CD14-positive monocyte (primary cell): Measurements from ENCODE around the gene SLK. TPM values are rescaled to one million over a fixed set of nuclear protein-coding genes. Genes with fewer than 3 reads are reported as not detected.

Experiments used
- DNase-seq, 3 donors: peaks; one replicate each; pipeline ENCODE4 v3.0.0-alpha.2; 2011 to 2022
- H2AFZ ChIP-seq: 2 replicates; pipeline ENCODE4 v1.6.0; 2012; ENCODE audit warnings: mild to moderate bottlenecking, low read depth, low read length, inconsistent platforms; ENCODE audit not compliant: insufficient read depth, poor library complexity, severe bottlenecking
- H3K27ac ChIP-seq, 2 donors: 1 replicate in 1 of 2; 2 replicates in 1 of 2; pipeline ENCODE4 v1.5.1; 2012 to 2013; ENCODE audit warnings: low read length in 2 of 2, control low read depth in 1 of 2, inconsistent platforms in 1 of 2, low read depth in 1 of 2, mild to moderate bottlenecking in 1 of 2
- H3K27me3 ChIP-seq, 2 donors: one replicate each; pipeline versions ENCODE4 v1.6.0 to v1.6.1; 2011 to 2013; ENCODE audit warnings: low read length in 2 of 2; ENCODE audit not compliant: control insufficient read depth in 2 of 2, insufficient read depth in 2 of 2
- H3K36me3 ChIP-seq, 2 donors: replicated peaks in 1 of 2; 1 replicate in 1 of 2; 2 replicates in 1 of 2; pipeline versions ENCODE4 v1.5.1 to v1.6.1; 2012 to 2013; ENCODE audit warnings: low read length in 2 of 2, control low read depth in 1 of 2, inconsistent platforms in 1 of 2, mild to moderate bottlenecking in 1 of 2; ENCODE audit not compliant: insufficient read depth in 2 of 2, control insufficient read depth in 1 of 2
- H3K4me1 ChIP-seq, 2 donors: 1 replicate in 1 of 2; 2 replicates in 1 of 2; pipeline versions ENCODE4 v1.5.1 to v1.6.1; 2012 to 2013; ENCODE audit warnings: low read length in 2 of 2, control low read depth in 1 of 2, inconsistent platforms in 1 of 2, mild to moderate bottlenecking in 1 of 2, moderate library complexity in 1 of 2; ENCODE audit not compliant: insufficient read depth in 2 of 2, control insufficient read depth in 1 of 2
- H3K4me2 ChIP-seq: replicated peaks from 2 replicates; pipeline ENCODE3; 2012; ENCODE audit warnings: low read length, moderate library complexity, mild to moderate bottlenecking; ENCODE audit not compliant: poor library complexity, severe bottlenecking; ENCODE audit errors: extremely low read depth
- H3K4me3 ChIP-seq, 3 experiments: fragments of 200-600 bp in 1 of 3; sonication (generic) in 1 of 3; replicated peaks in 1 of 3; 1 replicate in 2 of 3; 2 replicates in 1 of 3; pipeline ENCODE4 v1.5.1; 2011 to 2013; ENCODE audit warnings: low read length in 3 of 3, mild to moderate bottlenecking in 3 of 3, control low read depth in 2 of 3, low read depth in 2 of 3, inconsistent platforms in 1 of 3, moderate library complexity in 1 of 3
- H3K79me2 ChIP-seq: 2 replicates; pipeline ENCODE4 v1.6.0; 2012; ENCODE audit warnings: mild to moderate bottlenecking, control low read depth, inconsistent platforms, low read length, moderate library complexity; ENCODE audit not compliant: insufficient read depth
- H3K9ac ChIP-seq: 2 replicates; pipeline ENCODE4 v1.6.0; 2017; ENCODE audit warnings: low read length, mild to moderate bottlenecking; ENCODE audit not compliant: insufficient read depth, poor library complexity, severe bottlenecking
- H3K9me3 ChIP-seq, 2 donors: replicated peaks in 1 of 2; 1 replicate in 1 of 2; 2 replicates in 1 of 2; pipeline versions ENCODE4 v1.5.1 to v1.6.1; 2012 to 2013; ENCODE audit warnings: low read length in 2 of 2, control low read depth in 1 of 2; ENCODE audit not compliant: control insufficient read depth in 1 of 2, insufficient read depth in 1 of 2
- H4K20me1 ChIP-seq: 2 replicates; pipeline ENCODE4 v1.6.0; 2012; ENCODE audit warnings: mild to moderate bottlenecking, low read length, control low read depth, moderate library complexity; ENCODE audit not compliant: insufficient read depth
- H3K27ac Mint-ChIP-seq, 7 donors: one replicate each; pipeline ENCODE4 v1.8.0; 2020; ENCODE audit warnings: mild to moderate bottlenecking in 7 of 7, mixed read lengths in 7 of 7, moderate library complexity in 6 of 7, inconsistent platforms in 2 of 7
- H3K27me3 Mint-ChIP-seq, 3 donors: one replicate each; pipeline ENCODE4 v1.8.0; 2021 to 2022; ENCODE audit warnings: low read depth in 3 of 3, mild to moderate bottlenecking in 3 of 3, mixed read lengths in 3 of 3, moderate library complexity in 3 of 3, inconsistent platforms in 1 of 3
- H3K36me3 Mint-ChIP-seq, 2 donors: one replicate each; pipeline ENCODE4 v1.8.0; 2020; ENCODE audit warnings: mixed read lengths in 2 of 2, inconsistent platforms in 1 of 2, mild to moderate bottlenecking in 1 of 2
- H3K4me1 Mint-ChIP-seq: one replicate; pipeline ENCODE4 v1.8.0; 2020; ENCODE audit warnings: mild to moderate bottlenecking, mixed read lengths
- H3K4me3 Mint-ChIP-seq, 2 donors: one replicate each; pipeline ENCODE4 v1.8.0; 2020; ENCODE audit warnings: mild to moderate bottlenecking in 2 of 2, mixed read lengths in 2 of 2, moderate library complexity in 1 of 2
- H3K9me3 Mint-ChIP-seq, 7 donors: one replicate each; pipeline ENCODE4 v1.8.0; 2020 to 2022; ENCODE audit warnings: mixed read lengths in 7 of 7, mild to moderate bottlenecking in 6 of 7, moderate library complexity in 6 of 7, inconsistent platforms in 2 of 7
- CTCF ChIP-seq: fragments of 200-600 bp; IDR thresholded peaks from one replicate; pipeline ENCODE4 v1.8.0; 2022; ENCODE audit warnings: antibody characterized with exemption, mild to moderate bottlenecking
- WGBS: methylation state at CpG from one replicate; pipeline ENCODE4 v1.1.5; 2013; ENCODE audit warnings: missing lambda C conversion rate; ENCODE audit not compliant: insufficient coverage; 5-methylcytosine and 5-hydroxymethylcytosine counted together
- intact Hi-C, 2 donors: fragments of 100-400 bp; cut with micrococcal nuclease; formaldehyde crosslinking; loops; one replicate each; pipeline versions ENCODE4 v1.15.0 to v1.15.1; 2023
- polyA plus RNA-seq, 3 donors: library from polyadenylated mRNA; depleted of rRNA in 1 of 3; unstranded in 2 of 3; stranded (reverse) in 1 of 3; fragments of 300-500 nt in 2 of 3; fragments of >200 nt in 1 of 3; fragmentation: Illumina TruSeq in 2 of 3; gene quantifications; 1 replicate in 2 of 3; 2 replicates in 1 of 3; pipeline ENCODE4 v1.2.3, GENCODE V29; 2012 to 2021

SLK gene
- polyA plus RNA-seq, 3 donors, result 2.9 to 6.5 (median 4.4) TPM

DNA sequence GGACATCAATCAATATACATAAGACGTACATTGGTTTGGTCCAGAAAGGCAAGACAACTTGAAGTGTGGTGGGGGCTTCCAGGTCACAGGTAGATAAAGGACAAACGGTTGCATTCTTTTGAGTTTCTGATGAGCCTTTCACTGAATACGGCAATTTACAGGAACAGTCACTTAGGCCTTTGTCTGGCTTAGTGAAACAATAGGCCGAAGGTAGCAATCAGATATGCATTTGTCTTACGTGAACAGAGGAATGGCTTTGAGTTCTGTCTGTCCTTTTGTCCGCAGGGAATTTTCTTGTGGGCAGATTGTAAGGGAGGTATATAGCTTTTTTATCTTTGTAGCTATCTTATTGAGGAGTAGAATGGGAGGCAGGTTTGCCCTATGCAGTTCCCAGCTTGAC lies 38.2 kb upstream of the SLK start:
- H3K4me3 ChIP-seq, result no peak overlapping the region
- no peak overlapping the region for H3K27ac Mint-ChIP-seq
- no peaks in the 10 kb centered on the region for H3K4me1 Mint-ChIP-seq
- no peak overlapping the region for H3K4me2 ChIP-seq
- no peaks in the 10 kb centered on the region for H4K20me1 ChIP-seq
- no peak overlapping the region for H2AFZ ChIP-seq
- no peak overlapping the region for H3K27ac ChIP-seq
- no peaks in the 10 kb centered on the region for H3K36me3 ChIP-seq
- no peak for TF ChIP-seq CTCF
- H3K9ac ChIP-seq, result no peak overlapping the region
- H3K79me2 ChIP-seq, result no peaks in the 10 kb centered on the region
- 97% methylated on average over 5 of the region's 6 CpGs for WGBS
- no peaks in the 10 kb centered on the region for H3K9me3 ChIP-seq
- peaks cover 0 to 2% (median 0%) of the 10 kb centered on the region in 7 donors for H3K9me3 Mint-ChIP-seq
- H3K27me3 Mint-ChIP-seq, result no peaks in the 10 kb centered on the region
- H3K4me1 ChIP-seq, result no peaks in the 10 kb centered on the region
- H3K4me3 Mint-ChIP-seq, result no peak overlapping the region
- intact Hi-C loops, result no loop called here
- DNase-seq, result no peak
- H3K27me3 ChIP-seq, result no peaks in the 10 kb centered on the region
- H3K36me3 Mint-ChIP-seq, result no peaks in the 10 kb centered on the region

DNA sequence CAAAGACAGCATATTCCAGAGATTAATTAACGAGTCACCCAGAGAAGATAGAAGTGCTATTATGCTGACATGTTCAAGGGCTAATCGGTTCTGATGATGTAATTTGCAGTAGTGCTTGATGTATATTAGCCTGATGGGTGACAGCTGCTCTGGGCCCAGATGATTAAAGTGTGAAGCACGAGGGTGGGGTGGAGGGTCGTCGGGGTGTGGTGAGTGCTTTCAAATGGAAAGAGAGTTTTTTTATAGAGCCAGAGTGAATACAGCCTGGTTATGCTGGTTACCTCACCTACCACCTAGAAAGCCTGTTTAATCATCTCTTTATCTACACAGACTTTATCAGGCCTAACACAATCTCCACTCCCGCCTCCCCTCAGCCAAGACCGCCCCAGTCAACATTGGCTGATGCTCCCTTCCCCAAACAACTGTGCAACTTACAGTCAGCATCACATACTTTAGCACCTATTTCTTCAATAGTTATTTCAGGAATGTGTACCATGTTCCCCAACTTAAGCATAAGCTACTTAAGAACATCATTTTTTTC lies 37.5 kb upstream of the SLK start:
- no peaks in the 10 kb centered on the region for H3K4me1 ChIP-seq
- no peaks in the 10 kb centered on the region for H3K79me2 ChIP-seq
- no peak for TF ChIP-seq CTCF
- no peaks in the 10 kb centered on the region for H3K4me1 Mint-ChIP-seq
- no peak overlapping the region for H2AFZ ChIP-seq
- H3K27me3 Mint-ChIP-seq, result no peaks in the 10 kb centered on the region
- no peak overlapping the region for H3K9ac ChIP-seq
- no peaks in the 10 kb centered on the region for H3K9me3 ChIP-seq
- H4K20me1 ChIP-seq, result no peaks in the 10 kb centered on the region
- intact Hi-C loops, result no loop called here
- H3K36me3 ChIP-seq, result no peaks in the 10 kb centered on the region
- H3K27ac Mint-ChIP-seq, result no peak overlapping the region
- no peak for DNase-seq
- no peaks in the 10 kb centered on the region for H3K27me3 ChIP-seq
- peaks cover 0 to 2% (median 0%) of the 10 kb centered on the region in 7 donors for H3K9me3 Mint-ChIP-seq
- no peak overlapping the region for H3K4me3 Mint-ChIP-seq
- 97% methylated on average over 4 of the region's 7 CpGs for WGBS
- H3K36me3 Mint-ChIP-seq, result no peaks in the 10 kb centered on the region
- H3K27ac ChIP-seq, result no peak overlapping the region
- no peak overlapping the region for H3K4me2 ChIP-seq
- no peak overlapping the region for H3K4me3 ChIP-seq
